Measurements from ENCODE around the gene PITRM1. TPM values are rescaled to one million over a fixed set of nuclear protein-coding genes. Genes with fewer than 3 reads are reported as not detected.

The PITRM1 gene
- total RNA-seq, 4 donors from 2014 or later: 45.5 to 62.8 (median 52.2) TPM

DNA sequence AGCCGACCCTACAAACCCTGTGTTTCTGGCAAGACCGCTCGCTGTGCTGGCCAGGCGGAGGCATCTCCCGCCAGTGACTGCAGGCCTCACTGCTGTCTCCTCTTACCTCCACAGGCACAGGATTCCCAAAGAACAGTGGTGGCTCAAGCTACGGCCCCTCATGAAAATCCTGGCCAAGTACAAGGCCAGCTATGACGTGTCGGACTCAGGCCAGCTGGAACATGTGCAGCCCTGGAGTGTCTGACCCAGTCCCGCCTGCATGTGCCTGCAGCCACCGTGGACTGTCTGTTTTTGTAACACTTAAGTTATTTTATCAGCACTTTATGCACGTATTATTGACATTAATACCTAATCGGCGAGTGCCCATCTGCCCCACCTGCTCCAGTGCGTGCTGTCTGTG is 36.2 kb downstream of the PITRM1 start:
- WGBS, 2 donors: 58 to 75% methylated on average over 14 of the region's 14 CpGs
- intact Hi-C loops (cut with DNase I; ENCODE audit: low total_unique reads): no loop called here
- no peak for DNase-seq (ENCODE audit: low spot score in 2 of 2)
- TF ChIP-seq, protein P1, sequence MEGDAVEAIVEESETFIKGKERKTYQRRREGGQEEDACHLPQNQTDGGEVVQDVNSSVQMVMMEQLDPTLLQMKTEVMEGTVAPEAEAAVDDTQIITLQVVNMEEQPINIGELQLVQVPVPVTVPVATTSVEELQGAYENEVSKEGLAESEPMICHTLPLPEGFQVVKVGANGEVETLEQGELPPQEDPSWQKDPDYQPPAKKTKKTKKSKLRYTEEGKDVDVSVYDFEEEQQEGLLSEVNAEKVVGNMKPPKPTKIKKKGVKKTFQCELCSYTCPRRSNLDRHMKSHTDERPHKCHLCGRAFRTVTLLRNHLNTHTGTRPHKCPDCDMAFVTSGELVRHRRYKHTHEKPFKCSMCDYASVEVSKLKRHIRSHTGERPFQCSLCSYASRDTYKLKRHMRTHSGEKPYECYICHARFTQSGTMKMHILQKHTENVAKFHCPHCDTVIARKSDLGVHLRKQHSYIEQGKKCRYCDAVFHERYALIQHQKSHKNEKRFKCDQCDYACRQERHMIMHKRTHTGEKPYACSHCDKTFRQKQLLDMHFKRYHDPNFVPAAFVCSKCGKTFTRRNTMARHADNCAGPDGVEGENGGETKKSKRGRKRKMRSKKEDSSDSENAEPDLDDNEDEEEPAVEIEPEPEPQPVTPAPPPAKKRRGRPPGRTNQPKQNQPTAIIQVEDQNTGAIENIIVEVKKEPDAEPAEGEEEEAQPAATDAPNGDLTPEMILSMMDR (IDR thresholded peaks at IDR 0.05): no peak
- TF ChIP-seq POLR2A (IDR thresholded peaks at IDR 0.05): no peak
- H3K4me3 ChIP-seq (ENCODE audit: low read depth, poor library complexity, severe bottlenecking): no peak overlapping the region

DNA sequence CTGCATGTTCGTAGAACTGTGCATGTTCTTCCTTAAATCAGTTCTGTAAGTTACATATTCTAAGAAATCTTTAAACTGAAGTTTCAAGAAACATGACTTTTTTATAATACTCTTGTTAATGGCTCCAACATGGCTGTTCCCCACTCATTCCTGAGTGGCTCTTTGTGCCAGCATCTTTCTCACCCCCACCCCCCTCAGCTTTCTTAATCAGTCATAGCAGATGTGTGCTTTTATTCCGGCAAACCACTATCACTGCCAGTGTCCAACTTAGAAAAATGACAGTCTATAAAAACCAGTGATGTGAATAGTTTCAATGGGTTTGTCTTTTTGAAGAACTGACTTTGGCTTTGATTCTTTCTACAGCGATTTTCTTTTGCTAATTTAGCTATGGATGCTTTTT is 37.6 kb downstream of the PITRM1 start:
- no peak for DNase-seq (ENCODE audit: low spot score in 2 of 2)
- TF ChIP-seq, protein P1 (IDR thresholded peaks at IDR 0.05): no peak
- TF ChIP-seq POLR2A (IDR thresholded peaks at IDR 0.05): no peak
- intact Hi-C loops (cut with DNase I; ENCODE audit: low total_unique reads): no loop called here
- 69 to 89% methylated on average over 3 of the region's 3 CpGs for WGBS, 2 donors
- no peak overlapping the region for H3K4me3 ChIP-seq (ENCODE audit: low read depth, poor library complexity, severe bottlenecking)

DNA sequence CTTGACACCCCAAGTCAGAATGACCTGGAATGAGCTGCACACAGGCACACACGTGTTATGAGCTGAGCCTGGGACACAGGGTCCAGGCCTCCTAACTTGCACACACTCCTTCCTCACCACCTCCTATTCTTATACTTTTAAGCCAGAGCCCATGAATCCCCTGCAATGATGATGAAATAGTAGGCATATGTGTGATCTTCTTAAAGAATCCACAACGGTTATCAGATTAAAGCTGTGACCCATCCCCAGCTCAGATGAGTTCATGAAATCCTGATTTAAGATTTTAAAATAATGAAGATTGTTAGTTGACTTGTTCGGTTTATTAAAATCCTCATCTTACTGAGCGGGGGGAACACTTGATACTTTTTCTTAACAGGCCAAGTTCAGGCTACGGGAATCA is 38.6 kb downstream of the PITRM1 start:
- TF ChIP-seq, protein P1 (IDR thresholded peaks at IDR 0.05): no peak
- no peak for TF ChIP-seq POLR2A (IDR thresholded peaks at IDR 0.05)
- H3K4me3 ChIP-seq (ENCODE audit: low read depth, poor library complexity, severe bottlenecking): no peak overlapping the region
- 74 to 80% methylated on average over 5 of the region's 5 CpGs for WGBS, 2 donors
- no peak for DNase-seq (ENCODE audit: low spot score in 2 of 2)
- intact Hi-C loops (cut with DNase I; ENCODE audit: low total_unique reads): no loop called here

DNA sequence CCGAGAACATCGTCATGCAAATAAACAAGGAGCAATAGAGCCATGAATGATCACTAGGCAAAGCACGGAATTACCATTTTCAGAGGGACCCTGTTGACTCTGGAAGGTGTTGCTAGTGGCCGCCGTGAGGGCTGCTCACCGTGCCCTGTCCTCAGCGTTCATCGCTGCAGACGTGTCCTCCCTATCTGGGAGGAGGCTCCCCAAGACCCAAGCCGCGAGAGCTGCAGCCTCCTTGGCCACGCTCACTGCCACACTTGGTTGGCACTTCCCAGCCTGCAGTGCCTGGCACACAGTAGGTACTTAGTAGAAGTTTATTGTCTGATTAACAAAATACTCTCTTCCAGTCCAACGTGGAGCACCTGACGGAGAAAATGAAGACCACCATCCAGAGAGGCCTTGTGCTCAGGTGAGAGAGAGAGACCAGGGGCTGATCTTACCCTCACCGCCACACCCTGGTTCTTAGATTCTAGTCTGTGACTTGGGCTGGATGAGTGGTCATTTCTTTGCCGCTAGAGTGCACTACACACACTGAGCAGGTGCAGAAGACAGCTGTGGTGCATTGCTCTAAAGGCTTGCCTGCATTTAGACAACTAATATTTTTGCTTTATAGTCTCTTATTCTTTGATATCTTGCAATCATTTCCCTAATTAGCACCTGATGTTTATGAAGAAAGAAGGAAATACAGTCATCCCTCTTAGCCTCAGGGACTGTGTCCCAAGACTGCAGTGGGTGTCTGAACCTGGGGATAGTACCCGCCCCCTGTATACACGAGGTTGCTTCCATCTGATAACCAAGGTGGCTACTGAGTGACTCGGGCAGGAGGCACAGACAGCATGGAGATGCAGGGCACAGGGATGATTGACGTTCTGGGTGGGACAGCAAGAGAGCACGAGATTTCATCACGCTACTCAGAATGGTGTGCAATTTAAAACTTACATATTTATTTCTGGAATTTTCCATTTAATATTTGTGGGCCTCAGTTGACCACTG is 40.3 kb downstream of the PITRM1 start:
- TF ChIP-seq, protein P1 (IDR thresholded peaks at IDR 0.05): no peak
- no peak for TF ChIP-seq POLR2A (IDR thresholded peaks at IDR 0.05)
- H3K4me3 ChIP-seq (ENCODE audit: low read depth, poor library complexity, severe bottlenecking): no peak overlapping the region
- intact Hi-C loops (cut with DNase I; ENCODE audit: low total_unique reads): no loop called here
- WGBS, 2 donors: 90 to 92% methylated on average over 22 of the region's 22 CpGs
- no peak for DNase-seq (ENCODE audit: low spot score in 2 of 2)

DNA sequence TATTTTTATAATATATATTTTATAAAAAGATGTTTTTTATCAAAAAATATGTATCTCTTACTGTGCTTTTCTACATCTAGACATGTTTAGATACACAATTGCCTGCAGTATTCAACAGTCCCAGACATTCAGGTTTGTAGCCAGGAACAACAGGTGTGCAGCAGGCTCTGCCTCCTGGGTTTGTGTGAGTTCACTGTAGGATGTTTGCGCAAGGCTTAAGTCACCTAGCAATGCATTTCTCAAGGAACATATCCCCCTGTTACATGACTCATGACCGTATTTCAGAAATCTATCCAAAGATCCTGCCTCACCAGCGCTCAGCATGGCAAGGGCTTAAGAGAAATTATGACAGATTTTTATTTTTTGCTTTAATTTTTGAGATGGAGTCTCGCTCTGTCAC is 41.5 kb downstream of the PITRM1 start:
- no peak overlapping the region for H3K4me3 ChIP-seq (ENCODE audit: low read depth, poor library complexity, severe bottlenecking)
- DNase-seq (ENCODE audit: low spot score in 2 of 2): no peak
- TF ChIP-seq, protein P1 (IDR thresholded peaks at IDR 0.05): no peak
- TF ChIP-seq POLR2A (IDR thresholded peaks at IDR 0.05): no peak
- intact Hi-C loops (cut with DNase I; ENCODE audit: low total_unique reads): no loop called here
- WGBS, 2 donors: 83 to 88% methylated on average over 4 of the region's 4 CpGs

Data from lower leg skin (tissue), 4 donors.